ENCODE data around the gene MB21D2.

The MB21D2 gene

DNA sequence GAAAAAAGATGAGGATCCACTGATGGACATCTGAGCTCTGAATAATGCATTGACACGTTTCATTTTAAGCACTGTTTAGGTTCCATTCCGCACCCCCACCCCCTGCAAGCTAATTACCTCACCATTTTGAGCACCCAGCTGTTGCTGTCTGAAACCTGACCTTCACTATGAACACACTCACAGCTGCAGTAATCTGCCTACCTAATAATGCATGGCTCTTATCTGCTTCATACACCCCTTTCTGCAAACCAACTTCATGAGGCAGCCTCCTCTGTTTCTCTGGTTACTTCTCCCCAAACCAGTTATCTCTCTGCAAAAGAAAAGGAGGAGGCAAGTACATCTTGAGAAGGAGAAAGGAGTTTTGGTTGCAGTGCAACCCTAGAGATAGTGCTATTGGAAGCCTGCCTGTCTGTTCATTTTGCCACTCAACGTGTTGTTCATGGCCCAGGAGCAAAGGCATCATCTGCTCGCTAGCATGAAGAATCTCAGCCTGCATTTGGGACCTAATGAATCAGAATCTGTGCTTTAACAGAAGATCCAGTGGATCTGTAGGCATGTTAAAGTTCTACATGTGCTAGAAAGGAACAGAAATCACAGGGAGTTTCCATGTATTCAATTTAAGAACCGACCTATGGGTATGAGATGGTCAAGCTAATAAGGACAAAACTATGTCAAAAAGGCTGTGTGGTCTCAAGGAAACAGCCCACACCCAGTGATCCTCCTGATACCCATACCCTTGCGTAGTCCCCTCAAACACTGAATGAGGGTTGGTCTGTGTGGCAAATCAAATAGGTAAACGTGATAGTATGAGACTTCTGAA lies 87.2 kb downstream of the MB21D2 start:
- DNase-seq = no peak

- DNase-seq = no peak
Measured at GRCh38 chr3:192827863-192828594, 89.6 kb downstream of the MB21D2 start.

- no peak for DNase-seq
Measured at GRCh38 chr3:192827208-192827607, 90.4 kb downstream of the MB21D2 start.

DNA sequence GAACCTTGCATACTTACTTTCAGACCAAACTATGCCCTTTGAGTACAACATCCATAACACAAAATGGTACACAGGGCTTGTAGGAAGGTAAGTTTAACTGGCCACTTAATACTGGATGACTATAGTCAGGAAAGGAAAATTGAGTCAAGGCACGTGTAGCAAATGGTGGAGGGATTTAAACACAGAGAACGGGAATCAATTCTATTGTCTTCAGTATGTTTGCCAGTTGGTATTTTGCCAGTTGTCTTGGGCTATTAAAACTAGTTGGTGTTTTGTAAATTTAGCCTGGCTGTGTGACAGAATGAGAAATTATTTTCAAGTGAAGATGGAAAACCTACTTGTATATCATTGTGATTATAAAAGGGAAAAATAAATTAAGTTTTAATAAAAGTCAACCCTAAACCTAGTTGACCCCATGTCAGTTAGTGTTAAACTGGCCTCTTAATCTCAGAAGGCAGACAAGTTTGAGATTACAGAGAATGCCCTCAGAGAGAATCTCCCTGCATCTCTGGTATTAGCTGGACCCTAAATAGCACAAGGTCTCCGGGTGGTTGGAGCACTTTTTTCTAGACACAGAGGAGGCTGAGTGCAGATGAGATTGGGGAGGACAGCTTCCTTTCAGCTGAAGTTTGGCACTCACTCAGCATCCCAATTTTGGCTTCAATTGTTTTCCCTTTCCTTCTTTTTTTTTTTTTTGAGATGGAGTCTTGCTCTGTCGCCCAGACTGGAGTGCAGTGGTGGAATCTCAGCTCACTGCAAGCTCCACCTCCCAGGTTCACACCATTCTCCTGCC lies 91.2 kb downstream of the MB21D2 start:
- DNase-seq = no peak

- DNase-seq = peak; percentile 44
Measured at GRCh38 chr3:192825657-192826200, 91.9 kb downstream of the MB21D2 start.

DNA sequence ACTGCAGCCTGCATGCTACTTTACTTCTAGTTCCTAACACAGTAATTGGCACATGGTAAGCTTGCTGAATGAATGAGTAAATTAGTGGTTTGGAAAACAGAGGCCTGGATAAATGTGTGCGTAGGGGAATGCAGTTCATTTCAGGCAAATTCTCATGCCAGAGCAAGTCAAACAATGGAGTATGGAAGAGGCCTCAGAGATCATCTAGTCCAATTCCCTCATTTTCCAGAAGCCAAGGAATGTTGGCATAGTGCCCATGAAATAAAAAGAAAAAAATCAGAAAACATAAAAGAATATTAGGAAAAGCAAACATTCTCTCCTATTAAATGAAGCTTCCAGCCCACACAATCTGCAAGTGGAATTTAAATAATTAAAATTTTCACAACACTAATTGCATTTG lies 92.4 kb downstream of the MB21D2 start:
- DNase-seq = no peak

- no peak for DNase-seq
Measured at GRCh38 chr3:192824313-192824712, 93.3 kb downstream of the MB21D2 start.

GRCh38 chr3:192821161-192821560 lies 96.5 kb downstream of the MB21D2 start:
- no peak for DNase-seq

DNA sequence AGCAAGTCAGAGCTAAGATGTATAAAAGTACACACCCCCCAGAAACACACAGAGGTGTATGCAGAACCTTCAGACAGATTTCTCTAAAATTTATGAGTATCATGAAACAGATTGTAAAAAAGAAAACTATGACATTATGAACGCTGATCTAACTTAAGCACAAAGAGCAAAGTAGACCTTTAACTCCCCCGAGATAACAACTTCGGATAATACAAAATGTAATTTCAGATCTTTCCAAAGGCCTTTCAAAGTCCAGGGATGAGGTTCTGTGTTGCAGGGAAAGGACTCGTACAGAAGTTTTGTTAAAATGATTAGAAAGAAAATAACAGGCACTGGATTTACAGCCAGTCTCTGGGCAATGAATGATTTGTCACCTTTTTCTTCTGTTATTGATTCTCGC lies 97.5 kb downstream of the MB21D2 start:
- no peak for DNase-seq

DNA sequence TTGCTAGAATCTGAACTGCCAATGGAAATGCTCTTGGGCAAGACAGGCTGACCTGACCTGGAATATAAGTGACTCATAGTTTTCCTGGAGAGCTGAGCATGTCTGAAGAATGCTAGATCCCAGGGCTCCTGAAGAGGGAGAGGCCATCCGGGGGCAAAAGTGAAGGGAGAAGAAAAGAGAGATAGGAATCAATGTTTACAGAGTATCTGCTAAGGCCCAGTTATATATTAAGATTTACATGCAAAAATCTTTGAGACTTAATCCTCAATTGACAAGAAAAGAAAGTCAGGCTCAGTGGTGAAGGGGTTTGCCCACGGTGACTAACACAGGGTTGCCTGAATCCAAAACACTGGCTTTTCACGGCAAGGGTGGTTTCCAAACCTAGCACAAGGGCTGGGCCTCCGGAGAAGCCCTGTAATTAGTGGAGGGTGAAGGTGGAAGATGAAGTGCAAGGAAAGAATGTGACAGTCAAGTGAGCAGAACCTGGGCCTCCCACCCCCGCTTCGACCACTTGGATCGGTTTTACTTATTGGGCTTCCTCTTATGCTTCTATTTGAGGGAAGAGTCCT lies 98.6 kb downstream of the MB21D2 start:
- DNase-seq = no peak

DNA sequence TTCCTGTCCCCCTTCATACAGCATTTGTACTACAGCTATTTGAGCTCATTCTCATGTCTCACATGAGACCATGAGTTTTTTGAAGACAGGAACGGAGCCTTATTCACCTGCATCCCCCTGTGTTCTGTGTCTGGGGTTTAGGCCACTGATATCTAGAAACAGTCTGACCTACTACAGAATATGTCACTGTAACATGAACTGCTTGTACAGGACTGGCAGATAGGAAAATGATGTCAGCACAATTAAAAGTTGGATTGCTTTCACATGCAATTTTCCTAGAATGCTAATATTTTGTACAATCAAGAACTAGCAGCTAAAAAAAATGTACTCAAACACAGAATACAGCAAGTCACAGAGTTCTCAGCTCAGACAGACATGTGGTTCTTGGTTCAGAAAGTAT lies 99.5 kb downstream of the MB21D2 start:
- no peak for DNase-seq

- no peak for DNase-seq
Measured at GRCh38 chr3:192817506-192817905, 100.2 kb downstream of the MB21D2 start.

- DNase-seq = no peak
Measured at GRCh38 chr3:192817053-192817452, 100.6 kb downstream of the MB21D2 start.

GRCh38 chr3:192816351-192816750 lies 101.3 kb downstream of the MB21D2 start:
- peak; percentile 16 for DNase-seq

- peak; percentile 39 for DNase-seq
Measured at GRCh38 chr3:192812743-192813383, 104.8 kb downstream of the MB21D2 start.

GRCh38 chr3:192805711-192806110 lies 111.9 kb downstream of the MB21D2 start:
- DNase-seq = no peak

DNA sequence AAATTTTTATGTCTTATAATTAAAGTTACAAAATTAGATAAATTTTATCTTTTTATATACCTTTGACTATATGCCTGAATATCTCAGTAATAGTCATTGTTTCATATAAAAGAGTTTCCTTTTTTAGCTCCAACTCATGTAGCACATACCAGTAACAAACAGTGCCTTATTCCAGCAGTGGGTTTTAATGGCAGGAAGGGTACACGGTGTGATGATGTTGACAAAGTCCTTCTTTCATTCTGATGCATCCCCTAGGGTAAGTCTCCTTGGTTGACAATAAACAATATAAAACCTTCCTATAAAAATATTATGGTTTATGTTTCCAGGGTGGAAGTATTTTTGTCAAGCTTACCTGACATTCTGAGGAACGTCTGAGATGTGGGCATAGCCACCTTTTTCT lies 113.2 kb downstream of the MB21D2 start:
- no peak for DNase-seq

GRCh38 chr3:192802957-192803899 lies 114.4 kb downstream of the MB21D2 start:
- DNase-seq = peak; percentile 45

DNA sequence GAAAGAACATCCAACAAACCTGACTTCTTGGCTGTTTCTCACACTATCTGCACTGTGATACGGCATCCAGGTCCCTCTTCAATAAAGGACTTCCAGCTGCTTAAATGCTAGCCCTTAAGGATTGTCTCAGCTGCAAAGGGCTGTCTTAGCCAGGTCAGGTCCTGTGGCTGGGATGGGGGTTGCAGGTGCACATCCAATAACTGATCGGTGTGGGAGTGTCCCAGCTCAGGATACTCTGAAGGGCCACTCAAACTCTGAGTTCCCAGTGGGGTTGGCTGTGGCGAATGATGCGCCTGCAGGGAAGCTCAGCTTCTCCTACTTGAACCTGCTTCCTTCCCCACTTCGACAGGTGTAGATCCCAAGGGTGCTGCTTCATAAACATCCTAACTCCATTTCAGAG lies 115.7 kb downstream of the MB21D2 start:
- DNase-seq = no peak

DNA sequence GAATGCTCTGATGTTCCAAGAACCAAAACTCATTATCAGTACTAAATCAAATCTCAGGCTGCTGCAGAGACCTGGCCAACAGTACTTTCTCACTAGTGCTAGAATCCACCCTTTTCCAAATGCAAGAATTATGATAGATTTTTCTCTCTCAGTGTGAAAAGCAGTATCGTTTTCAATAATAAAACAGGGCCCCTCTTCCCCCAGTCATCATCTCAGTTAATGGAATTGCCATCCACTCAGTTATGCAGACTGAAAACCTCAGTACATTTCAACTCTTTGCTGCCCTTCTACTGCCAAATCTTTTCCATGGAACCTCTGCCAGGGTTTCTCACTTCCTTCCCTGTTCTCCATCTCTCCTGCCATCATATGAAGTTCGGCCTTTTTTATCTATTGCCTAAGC lies 117.9 kb downstream of the MB21D2 start:
- DNase-seq = no peak

DNA sequence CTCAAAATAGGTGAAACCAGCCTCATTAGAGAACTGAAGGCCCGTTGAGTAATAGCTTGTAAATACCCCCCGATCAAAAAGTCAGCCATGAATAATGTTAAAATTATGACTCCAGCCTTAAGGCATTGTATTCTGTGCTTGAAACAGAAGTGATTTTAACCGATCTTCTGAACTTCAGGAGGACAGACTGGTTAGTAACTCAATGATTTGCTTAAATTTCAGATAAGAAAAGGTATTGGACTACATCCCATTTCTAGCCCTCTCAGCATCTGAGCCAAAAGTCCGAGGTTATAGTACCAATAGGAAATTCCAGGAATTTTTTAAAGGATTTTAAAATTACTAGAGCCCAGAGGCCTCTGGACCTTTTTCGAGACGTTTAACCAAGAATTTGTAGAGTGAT lies 122.6 kb downstream of the MB21D2 start:
- DNase-seq = no peak

Measured in NCI-H146 (cell line).